HG03108 (cell line): ENCODE results near the gene ZNF660.

Source experiments
- ATAC-seq: cut with Tn5 transposase; IDR thresholded peaks from one replicate; pipeline ENCODE4 v1.9.1; 2021; ENCODE audit warnings: moderate library complexity; ENCODE audit not compliant: unreplicated experiment

Gene ZNF660

DNA sequence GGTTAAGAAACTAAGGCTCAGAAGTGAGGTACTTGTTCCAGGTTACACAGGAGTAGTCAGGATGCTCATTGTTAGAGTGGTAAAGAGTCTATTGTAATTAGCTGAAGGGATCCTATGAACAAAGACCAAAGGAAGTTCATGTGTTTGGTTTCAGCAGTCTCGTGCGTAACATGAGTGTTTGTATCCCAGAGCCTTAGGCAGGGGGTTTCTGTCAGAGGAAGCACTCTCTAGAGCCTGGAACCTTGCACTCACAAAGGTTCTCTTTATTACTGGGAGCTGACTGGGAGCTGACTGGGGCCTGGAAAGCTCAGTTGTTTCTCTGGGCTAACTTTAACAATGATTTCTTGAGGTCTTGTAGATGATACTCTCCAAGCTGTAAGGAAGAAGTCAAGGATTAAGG is 44.0 kb downstream of the ZNF660 start:
- ATAC-seq = no peak

DNA sequence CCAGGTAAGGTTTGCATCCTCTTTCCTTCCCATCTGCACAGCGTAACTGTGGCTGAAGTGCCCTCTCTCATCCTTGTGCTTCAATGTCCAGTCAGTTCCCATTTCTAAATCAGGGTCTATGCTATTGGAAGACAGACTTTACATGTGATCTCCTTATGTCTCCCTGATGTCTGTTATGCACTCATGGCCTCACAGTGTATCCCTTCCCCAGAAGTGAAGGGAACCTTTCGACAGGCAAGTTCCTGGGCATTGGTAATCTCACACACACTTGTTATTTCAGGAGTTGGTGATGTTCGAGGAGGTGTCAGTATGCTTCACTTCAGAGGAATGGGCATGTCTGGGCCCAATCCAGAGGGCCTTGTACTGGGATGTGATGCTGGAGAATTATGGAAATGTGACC is 47.4 kb downstream of the ZNF660 start:
- no peak for ATAC-seq

DNA sequence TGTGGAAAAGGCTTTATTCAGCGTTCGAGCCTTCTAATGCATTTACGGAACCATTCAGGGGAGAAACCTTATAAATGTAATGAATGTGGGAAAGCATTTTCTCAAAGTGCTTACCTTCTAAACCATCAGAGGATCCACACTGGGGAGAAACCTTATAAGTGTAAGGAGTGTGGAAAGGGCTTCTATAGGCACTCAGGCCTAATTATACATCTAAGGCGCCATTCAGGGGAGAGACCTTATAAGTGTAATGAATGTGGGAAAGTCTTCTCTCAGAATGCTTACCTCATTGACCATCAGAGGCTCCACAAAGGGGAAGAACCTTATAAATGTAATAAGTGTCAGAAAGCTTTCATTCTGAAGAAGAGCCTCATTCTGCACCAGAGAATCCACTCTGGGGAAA is 57.6 kb downstream of the ZNF660 start:
- ATAC-seq = no peak

DNA sequence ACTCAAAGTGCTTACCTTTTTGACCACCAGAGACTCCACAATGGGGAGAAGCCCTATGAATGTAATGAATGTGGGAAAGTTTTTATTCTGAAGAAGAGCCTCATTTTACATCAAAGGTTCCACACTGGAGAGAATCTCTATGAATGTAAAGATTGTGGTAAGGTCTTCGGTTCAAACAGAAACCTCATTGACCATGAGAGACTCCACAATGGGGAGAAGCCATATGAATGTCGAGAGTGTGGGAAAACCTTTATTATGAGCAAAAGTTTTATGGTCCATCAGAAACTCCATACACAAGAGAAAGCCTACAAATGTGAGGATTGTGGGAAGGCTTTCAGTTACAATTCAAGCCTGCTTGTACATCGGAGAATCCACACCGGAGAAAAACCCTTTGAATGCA is 58.3 kb downstream of the ZNF660 start:
- no peak for ATAC-seq

DNA sequence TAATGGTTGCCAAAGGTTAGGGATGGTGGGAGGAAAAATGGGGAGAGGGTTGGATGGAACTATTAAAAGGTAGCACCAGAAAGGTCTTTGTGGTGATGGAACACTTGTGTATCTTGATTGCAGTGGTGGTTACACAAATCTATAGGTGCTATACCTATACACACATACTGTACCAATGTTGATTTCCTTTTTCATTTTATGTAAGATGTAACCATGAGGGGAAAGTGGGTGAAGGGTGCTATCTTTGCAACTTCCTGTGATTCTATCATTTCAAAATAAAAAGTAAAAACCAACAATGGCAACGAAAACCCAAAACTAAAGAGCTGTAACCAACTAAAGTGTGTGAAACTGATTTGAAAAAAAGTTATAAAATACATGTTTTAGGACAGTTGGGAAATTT is 63.0 kb downstream of the ZNF660 start:
- ATAC-seq = no peak

DNA sequence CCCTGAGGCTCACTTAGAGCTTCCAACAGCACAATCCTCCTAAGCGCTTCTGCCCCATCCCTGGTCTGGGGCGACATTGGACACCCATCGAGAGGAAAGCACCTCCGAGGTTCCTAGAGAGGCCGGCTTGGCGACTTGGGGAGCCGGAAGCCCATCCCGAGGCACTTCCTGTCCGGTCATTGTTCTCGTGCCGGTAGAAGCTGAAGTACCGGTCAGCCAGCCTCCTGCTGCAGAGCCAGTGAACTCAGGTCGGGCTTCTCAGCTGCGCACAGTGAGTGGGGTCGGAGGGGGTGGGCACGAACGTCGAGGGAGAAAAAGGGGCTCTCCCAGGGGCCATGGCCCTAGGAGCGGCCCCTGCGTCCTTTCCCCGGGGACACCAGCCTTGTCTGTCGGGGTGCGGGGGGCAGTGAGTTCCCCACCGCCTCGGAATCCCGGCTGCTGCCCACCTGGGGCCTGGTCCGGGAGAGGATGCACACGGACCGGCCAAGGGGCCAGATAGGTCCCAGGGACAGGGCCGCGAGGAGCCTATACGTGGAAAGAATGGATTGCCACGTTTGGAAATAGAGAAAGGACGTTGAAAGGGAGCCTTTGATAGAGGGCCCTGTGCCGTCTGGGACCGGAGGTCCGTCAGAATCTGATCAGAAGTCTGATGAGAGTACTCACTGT is 63.9 kb downstream of the ZNF660 start, which contains the start of gene ZNF35:
Gene ZNF35, plus strand, starts transcription at position 169 of the 666 bp plus-strand sequence. CDS start 2,336 bp downstream, outside the sequence.
- ATAC-seq = peak; percentile 94
